Stomach (tissue), 4 donors: ENCODE data around the gene NUMB.

Source experiments
- CTCF ChIP-seq, 7 experiments: fragments of 450-650 bp in 4 of 7; fragments of 200-600 bp in 3 of 7; sonication (generic) in 3 of 7; IDR thresholded peaks; one replicate each; pipeline ENCODE4 v1.5.1; 2016 to 2019; ENCODE audit warnings: antibody characterized with exemption in 7 of 7, control low read depth in 2 of 7, mild to moderate bottlenecking in 1 of 7
- EP300 ChIP-seq: sonication (generic); formaldehyde crosslinking; IDR thresholded peaks from one replicate; pipeline ENCODE4 v1.6.1; 2017; ENCODE audit warnings: antibody characterized with exemption
- POLR2A ChIP-seq, 4 donors: fragments of 450-650 bp; IDR thresholded peaks; one replicate each; pipeline ENCODE4 v1.6.1; 2016; ENCODE audit warnings: antibody characterized with exemption in 4 of 4, control low read depth in 2 of 4, mild to moderate bottlenecking in 1 of 4, moderate library complexity in 1 of 4

GRCh38 chr14:73254247-73255004, 203.9 kb downstream of the NUMB start:
- no peak for TF ChIP-seq CTCF (IDR thresholded peaks at IDR 0.05)
- no peak for TF ChIP-seq POLR2A (IDR thresholded peaks at IDR 0.05)
- no peak for TF ChIP-seq EP300
